WTC11 (cell line): ENCODE data around the gene BMP2K. TPM values are rescaled to one million over a fixed set of nuclear protein-coding genes. Genes with fewer than 3 reads are reported as not detected.

Source experiments
- ATAC-seq: fragments of 200-7000 bp; cut with Tn5 transposase; 2 replicates; pipeline ENCODE4 v1.10.0; 2021; ENCODE audit warnings: mild to moderate bottlenecking, moderate library complexity
- CTCF ChIA-PET: fragments of 300-600 bp; sonication (Branson Sonifier 250); formaldehyde crosslinking; loops from one replicate; lab custom pipeline; 2021; ENCODE audit warnings: antibody characterized with exemption; lab: Charles Lee
- POLR2A ChIA-PET: fragments of 350-600 bp; sonication (Branson Sonifier 250); formaldehyde crosslinking; loops from one replicate; lab custom pipeline; 2021; ENCODE audit warnings: antibody characterized with exemption; lab: Charles Lee
- DNase-seq: peaks from one replicate; pipeline ENCODE4 v3.0.0; 2021; ENCODE audit warnings: low spot score
- H3K27ac Mint-ChIP-seq: 2 replicates; pipeline ENCODE4 v1.8.0; 2021; ENCODE audit warnings: mixed read lengths
- H3K27me3 Mint-ChIP-seq: 2 replicates; pipeline ENCODE4 v1.8.0; 2021; ENCODE audit warnings: low read depth, mild to moderate bottlenecking, moderate library complexity, mixed read lengths
- H3K36me3 Mint-ChIP-seq: 2 replicates; pipeline ENCODE4 v1.8.0; 2021; ENCODE audit warnings: mixed read lengths
- H3K4me1 Mint-ChIP-seq: 2 replicates; pipeline ENCODE4 v1.8.0; 2022; ENCODE audit warnings: mixed read lengths
- H3K4me3 Mint-ChIP-seq: 2 replicates; pipeline ENCODE4 v1.8.0; 2021; ENCODE audit warnings: mild to moderate bottlenecking, moderate library complexity, mixed read lengths
- H3K9me3 Mint-ChIP-seq: 2 replicates; pipeline ENCODE4 v1.8.0; 2021; ENCODE audit warnings: mixed read lengths
- ATF2 ChIP-seq: sonication (generic); formaldehyde crosslinking; IDR thresholded peaks from 2 replicates; pipeline ENCODE4 v1.8.1; 2022; ENCODE audit warnings: low read depth, missing genetic modification reagents, borderline replicate concordance
- CDX4 ChIP-seq: fragments of 250-450 bp; sonication (Bioruptor Pico); IDR thresholded peaks from 2 replicates; pipeline ENCODE4 v1.9.0; 2021; ENCODE audit warnings: moderate library complexity, mild to moderate bottlenecking, inconsistent platforms, borderline replicate concordance
- CREB1 ChIP-seq: sonication (generic); formaldehyde crosslinking; IDR thresholded peaks from 2 replicates; pipeline ENCODE4 v1.8.0; 2023; ENCODE audit warnings: mild to moderate bottlenecking, missing genetic modification reagents
- CREM ChIP-seq: sonication (generic); formaldehyde crosslinking; IDR thresholded peaks from 2 replicates; pipeline ENCODE4 v1.8.1; 2022; ENCODE audit warnings: mild to moderate bottlenecking, missing genetic modification reagents, moderate library complexity
- E2F4 ChIP-seq: sonication (generic); formaldehyde crosslinking; IDR thresholded peaks from 2 replicates; pipeline ENCODE4 v1.8.1; 2022; ENCODE audit warnings: low read depth, mild to moderate bottlenecking, moderate library complexity, missing genetic modification reagents, borderline replicate concordance
- E2F5 ChIP-seq: sonication (generic); formaldehyde crosslinking; IDR thresholded peaks from 2 replicates; pipeline ENCODE4 v1.8.1; 2022; ENCODE audit warnings: mild to moderate bottlenecking, moderate library complexity, missing genetic modification reagents
- ERG ChIP-seq: fragments of 250-450 bp; sonication (Bioruptor Pico); IDR thresholded peaks from 2 replicates; pipeline ENCODE4 v1.8.0; 2021; ENCODE audit warnings: mild to moderate bottlenecking
- FOXP1 ChIP-seq: sonication (generic); formaldehyde crosslinking; IDR thresholded peaks from 2 replicates; pipeline ENCODE4 v1.8.0; 2022; ENCODE audit warnings: missing genetic modification reagents, mild to moderate bottlenecking, moderate library complexity, borderline replicate concordance
- MXD4 ChIP-seq: fragments of 250-450 bp; sonication (Bioruptor Pico); IDR thresholded peaks from 2 replicates; pipeline ENCODE4 v1.8.0; 2021; ENCODE audit warnings: mild to moderate bottlenecking, moderate library complexity, borderline replicate concordance
- NFE2L1 ChIP-seq: sonication (generic); formaldehyde crosslinking; IDR thresholded peaks from 2 replicates; pipeline ENCODE4 v1.8.1; 2023; ENCODE audit warnings: missing genetic modification reagents
- NFYB ChIP-seq: sonication (generic); formaldehyde crosslinking; conservative IDR thresholded peaks from 2 replicates; pipeline ENCODE4 v1.8.0; 2022; ENCODE audit warnings: low read depth, missing genetic modification reagents
- RORB ChIP-seq: fragments of 250-450 bp; sonication (Bioruptor Pico); IDR thresholded peaks from 2 replicates; pipeline ENCODE4 v1.9.0; 2021; ENCODE audit warnings: mild to moderate bottlenecking
- STAT6 ChIP-seq: sonication (generic); formaldehyde crosslinking; conservative IDR thresholded peaks from 2 replicates; pipeline ENCODE4 v1.8.1; 2023; ENCODE audit warnings: mild to moderate bottlenecking, low read depth, missing genetic modification reagents, moderate library complexity
- USF1 ChIP-seq: sonication (generic); formaldehyde crosslinking; IDR thresholded peaks from 2 replicates; pipeline ENCODE4 v1.8.0; 2022; ENCODE audit warnings: mild to moderate bottlenecking, missing genetic modification reagents
- ZNF317 ChIP-seq: sonication (generic); formaldehyde crosslinking; IDR thresholded peaks from 2 replicates; pipeline ENCODE4 v1.8.1; 2023; ENCODE audit warnings: low read depth, mild to moderate bottlenecking, moderate library complexity, missing genetic modification reagents, borderline replicate concordance
- ZNF396 ChIP-seq: fragments of 250-450 bp; sonication (Bioruptor Pico); IDR thresholded peaks from 2 replicates; pipeline ENCODE4 v1.8.0; 2021; ENCODE audit warnings: mild to moderate bottlenecking, moderate library complexity, borderline replicate concordance
- ZNF423 ChIP-seq: fragments of 250-450 bp; sonication (Bioruptor Pico); IDR thresholded peaks from 2 replicates; pipeline ENCODE4 v2.1.2; 2022; ENCODE audit warnings: mild to moderate bottlenecking, moderate library complexity
- ZNF532 ChIP-seq: fragments of 250-450 bp; sonication (Bioruptor Pico); IDR thresholded peaks from 2 replicates; pipeline ENCODE4 v1.9.0; 2021; ENCODE audit warnings: mild to moderate bottlenecking, borderline replicate concordance
- total RNA-seq: library from RNA; stranded (reverse); gene quantifications from 3 replicates; pipeline ENCODE4 v1.2.3, GENCODE V29; 2021

BMP2K gene
- total RNA-seq, 1 experiment from 2014 or later, result 19.9 TPM

- TF ChIP-seq ZNF532 (CRISPR knock-in tag) (no peak), STAT6 (CRISPR knock-in tag) (no peak), FOXP1 (CRISPR knock-in tag) (no peak), RORB (CRISPR knock-in tag) (no peak)
Measured at GRCh38 chr4:78799551-78800495, 23.7 kb downstream of the BMP2K start (continued).

- DNase-seq (no peak), ATAC-seq (no peak)
- no peaks in the 10 kb centered on the region for H3K27me3 Mint-ChIP-seq
- TF ChIP-seq ZNF317 (no peak), ZNF396 (CRISPR knock-in tag) (no peak), NFE2L1 (no peak), MXD4 (CRISPR knock-in tag) (no peak), CDX4 (CRISPR knock-in tag) (no peak), E2F4 (CRISPR knock-in tag) (no peak)
- no peaks in the 10 kb centered on the region for H3K9me3 Mint-ChIP-seq
- peaks cover 12% of the 10 kb centered on the region for H3K4me1 Mint-ChIP-seq
- no peak overlapping the region for H3K27ac Mint-ChIP-seq
- no peak overlapping the region for H3K4me3 Mint-ChIP-seq
- no peaks in the 10 kb centered on the region for H3K36me3 Mint-ChIP-seq
- ChIA-PET POLR2A (no interaction called here), CTCF (no interaction called here)
Measured at GRCh38 chr4:78800965-78801364, 24.8 kb downstream of the BMP2K start.

- ATAC-seq, result no peak
- Mint-ChIP-seq H3K27ac (no peak overlapping the region), H3K27me3 (no peaks in the 10 kb centered on the region), H3K4me1 (peaks cover 9% of the 10 kb centered on the region), H3K9me3 (peaks cover 10% of the 10 kb centered on the region), H3K36me3 (peaks cover 9% of the 10 kb centered on the region), H3K4me3 (no peak overlapping the region)
- no peak for DNase-seq
- POLR2A ChIA-PET, result no interaction called here
- CTCF ChIA-PET, result no interaction called here
- TF ChIP-seq ZNF423 (CRISPR knock-in tag) (no peak), ATF2 (no peak), ERG (CRISPR knock-in tag) (no peak), ZNF396 (CRISPR knock-in tag) (no peak), CREM (CRISPR knock-in tag) (no peak), NFYB (CRISPR knock-in tag) (no peak), CREB1 (CRISPR knock-in tag) (no peak), USF1 (CRISPR knock-in tag) (no peak), E2F5 (CRISPR knock-in tag) (no peak)
Measured at GRCh38 chr4:78803983-78804382, 27.8 kb downstream of the BMP2K start.
